ENCODE measurements around the gene TOMM40. TPM values are rescaled to one million over a fixed set of nuclear protein-coding genes. Genes with fewer than 3 reads are reported as not detected.
"Not testable (repeated sequence)": the region's sequence is repeated elsewhere in the genome, so short reads cannot be mapped to it uniquely, and the experiment has no call there.

Gene TOMM40
- polyA plus RNA-seq, 5 donors: 29.9 to 51.4 (median 32.4) TPM

- peak; percentile 83 to 88 for DNase-seq
Measured at GRCh38 chr19:44925114-44925891, 34.2 kb downstream of the TOMM40 start.

GRCh38 chr19:44926245-44927077 lies 35.4 kb downstream of the TOMM40 start:
- not testable (repeated sequence) for DNase-seq

- DNase-seq: no peak
Measured at GRCh38 chr19:44927746-44928145, 36.7 kb downstream of the TOMM40 start.

GRCh38 chr19:44930088-44930487 lies 39.0 kb downstream of the TOMM40 start:
- DNase-seq: no peak

GRCh38 chr19:44931541-44931940 lies 40.5 kb downstream of the TOMM40 start:
- DNase-seq: no peak

GRCh38 chr19:44939668-44940067 lies 48.6 kb downstream of the TOMM40 start:
- DNase-seq: no peak

GRCh38 chr19:44942067-44942571 lies 51.1 kb downstream of the TOMM40 start, which contains the start of gene APOC4:
Gene APOC4, plus strand, starts transcription at chr19:44942237. Its CDS starts 41 bp downstream, at chr19:44942278.
- no peak for DNase-seq

- no peak for DNase-seq
Measured at GRCh38 chr19:44943801-44944249, 52.8 kb downstream of the TOMM40 start.

GRCh38 chr19:44947041-44947581 lies 56.1 kb downstream of the TOMM40 start:
- no peak for DNase-seq

- DNase-seq: no peak
Measured at GRCh38 chr19:44948237-44948636, 57.2 kb downstream of the TOMM40 start.

- no peak for DNase-seq
Measured at GRCh38 chr19:44948763-44949374, 57.8 kb downstream of the TOMM40 start.

- DNase-seq: no peak
Measured at GRCh38 chr19:44949550-44949949, 58.5 kb downstream of the TOMM40 start.

GRCh38 chr19:44951179-44952159 lies 60.4 kb downstream of the TOMM40 start:
- peak; percentile 63 to 75 for DNase-seq

Other genes with a start within 250 kb of the TOMM40 start
- 10 to 100 TPM; 21.4 to 29.9 (median 24.4) TPM for gene PVR, start 247.3 kb upstream of the TOMM40 start, polyA plus RNA-seq (ENCODE audit: insufficient read depth in 1 of 5, insufficient read length in 5 of 5, low replicate concordance in 1 of 5)
- gene CEACAM19, start 219.8 kb upstream of the TOMM40 start, polyA plus RNA-seq (ENCODE audit: insufficient read depth in 1 of 5, insufficient read length in 5 of 5, low replicate concordance in 1 of 5): 10 to 100 TPM; 10.7 to 23.9 (median 15.8) TPM
- gene CEACAM16, start 192.1 kb upstream of the TOMM40 start, polyA plus RNA-seq (ENCODE audit: insufficient read depth in 1 of 5, insufficient read length in 5 of 5, low replicate concordance in 1 of 5): not detected
- gene BCL3, start 142.5 kb upstream of the TOMM40 start, polyA plus RNA-seq (ENCODE audit: insufficient read depth in 1 of 5, insufficient read length in 5 of 5, low replicate concordance in 1 of 5): 10 to 100 TPM in 4 of 5 donors, 1 to 10 TPM in 1; 7.8 to 17.7 (median 13.4) TPM
- 1 to 10 TPM; 2.6 to 4.6 (median 4.3) TPM for gene CBLC, start 113.4 kb upstream of the TOMM40 start, polyA plus RNA-seq (ENCODE audit: insufficient read depth in 1 of 5, insufficient read length in 5 of 5, low replicate concordance in 1 of 5)
- 100 to 1,000 TPM in 4 of 5 donors, 10 to 100 TPM in 1; 95.9 to 268 (median 141) TPM for gene BCAM, start 82.2 kb upstream of the TOMM40 start, polyA plus RNA-seq (ENCODE audit: insufficient read depth in 1 of 5, insufficient read length in 5 of 5, low replicate concordance in 1 of 5)
- 10 to 100 TPM; 65.3 to 86.5 (median 74.5) TPM for gene NECTIN2, start 45.0 kb upstream of the TOMM40 start, polyA plus RNA-seq (ENCODE audit: insufficient read depth in 1 of 5, insufficient read length in 5 of 5, low replicate concordance in 1 of 5)
- gene APOE, start 14.5 kb downstream of the TOMM40 start, polyA plus RNA-seq (ENCODE audit: insufficient read depth in 1 of 5, insufficient read length in 5 of 5, low replicate concordance in 1 of 5): 10 to 100 TPM; 19.3 to 55.8 (median 26.2) TPM
- gene APOC1, start 23.4 kb downstream of the TOMM40 start, polyA plus RNA-seq (ENCODE audit: insufficient read depth in 1 of 5, insufficient read length in 5 of 5, low replicate concordance in 1 of 5): 10 to 100 TPM in 4 of 5 donors, 1 to 10 TPM in 1; 7.0 to 16.3 (median 13.2) TPM
- gene APOC4, start 51.0 kb downstream of the TOMM40 start, polyA plus RNA-seq (ENCODE audit: insufficient read depth in 1 of 5, insufficient read length in 5 of 5, low replicate concordance in 1 of 5): under 1 TPM in 1 of 5 donors, not detected in 4; 0.30 TPM
- 1 to 10 TPM in 1 of 5 donors, under 1 TPM in 2, not detected in 2; 0.21 to 7.5 (median 0.25) TPM for gene APOC2, start 54.8 kb downstream of the TOMM40 start, polyA plus RNA-seq (ENCODE audit: insufficient read depth in 1 of 5, insufficient read length in 5 of 5, low replicate concordance in 1 of 5)
- 10 to 100 TPM; 55.4 to 78.7 (median 67.1) TPM for gene CLPTM1, start 64.1 kb downstream of the TOMM40 start, polyA plus RNA-seq (ENCODE audit: insufficient read depth in 1 of 5, insufficient read length in 5 of 5, low replicate concordance in 1 of 5)
- 1 to 10 TPM; 3.4 to 6.9 (median 4.7) TPM for gene RELB, start 110.2 kb downstream of the TOMM40 start, polyA plus RNA-seq (ENCODE audit: insufficient read depth in 1 of 5, insufficient read length in 5 of 5, low replicate concordance in 1 of 5)
- 10 to 100 TPM; 62.9 to 92.4 (median 82.9) TPM for gene CLASRP, start 147.8 kb downstream of the TOMM40 start, polyA plus RNA-seq (ENCODE audit: insufficient read depth in 1 of 5, insufficient read length in 5 of 5, low replicate concordance in 1 of 5)
- gene ZNF296, start 185.2 kb downstream of the TOMM40 start, polyA plus RNA-seq (ENCODE audit: insufficient read depth in 1 of 5, insufficient read length in 5 of 5, low replicate concordance in 1 of 5): 1 to 10 TPM in 2 of 5 donors, under 1 TPM in 3; 0.39 to 2.0 (median 0.93) TPM
- gene GEMIN7, start 188.0 kb downstream of the TOMM40 start, polyA plus RNA-seq (ENCODE audit: insufficient read depth in 1 of 5, insufficient read length in 5 of 5, low replicate concordance in 1 of 5): 10 to 100 TPM; 17.0 to 24.9 (median 21.5) TPM
- gene PPP1R37, start 201.9 kb downstream of the TOMM40 start, polyA plus RNA-seq (ENCODE audit: insufficient read depth in 1 of 5, insufficient read length in 5 of 5, low replicate concordance in 1 of 5): 10 to 100 TPM; 15.1 to 31.4 (median 21.0) TPM